SK-N-SH (cell line): ENCODE measurements around the gene KIF1A. TPM values are rescaled to one million over a fixed set of nuclear protein-coding genes. Genes with fewer than 3 reads are reported as not detected.

Experiments
- CTCF ChIA-PET: fragments of 300-600, 350-600 bp; formaldehyde crosslinking; extraction: SDS; loops from one replicate; lab custom pipeline; 2021; lab: Yijun Ruan, JAX
- POLR2A ChIA-PET: fragments of 350-600 bp; sonication (Branson Sonifier 250); formaldehyde crosslinking; extraction: SDS; loops from one replicate; lab custom pipeline; 2020; ENCODE audit warnings: antibody characterized with exemption, inconsistent platforms; lab: Yijun Ruan, JAX
- DNase-seq: peaks from one replicate; pipeline ENCODE4 v3.0.0; 2012
- H2AFZ ChIP-seq: fragments of 200-600 bp; sonication (generic); 2 replicates; pipeline ENCODE4 v1.8.1; 2016; ENCODE audit warnings: antibody characterized with exemption, mild to moderate bottlenecking, low read depth
- H3F3A ChIP-seq: fragments of 200-600 bp; sonication (generic); replicated peaks from 2 replicates; pipeline ENCODE3; 2016; ENCODE audit warnings: antibody characterized with exemption, mild to moderate bottlenecking; ENCODE audit not compliant: insufficient read depth
- H3K27ac ChIP-seq, 2 experiments: fragments of 200-500 bp in 1 of 2; fragments of 200-600 bp in 1 of 2; sonication (Bioruptor generic) in 1 of 2; sonication (generic), shearing (Covaris generic) in 1 of 2; 2 replicates each; pipeline versions ENCODE4 v1.5.1 to v1.6.1; 2014 to 2016; ENCODE audit warnings: low read depth in 2 of 2, inconsistent platforms in 1 of 2, low read length in 1 of 2, mild to moderate bottlenecking in 1 of 2, mixed read lengths in 1 of 2
- H3K27me3 ChIP-seq: fragments of 200-600 bp; sonication (generic), shearing (Covaris generic); 2 replicates; pipeline ENCODE4 v1.6.1; 2016; ENCODE audit warnings: mixed run types; ENCODE audit not compliant: insufficient read depth
- H3K36me3 ChIP-seq, 2 experiments: fragments of 200-500 bp in 1 of 2; fragments of 200-600 bp in 1 of 2; sonication (Bioruptor generic) in 1 of 2; sonication (generic) in 1 of 2; replicated peaks in 1 of 2; 2 replicates each; pipeline versions ENCODE3 to v1.5.1; 2014 to 2016; ENCODE audit warnings: low read length in 1 of 2, mild to moderate bottlenecking in 1 of 2; ENCODE audit not compliant: insufficient read depth in 2 of 2, control insufficient read depth in 1 of 2
- H3K4me1 ChIP-seq, 2 experiments: fragments of 200-500 bp in 1 of 2; fragments of 200-600 bp in 1 of 2; sonication (Bioruptor generic) in 1 of 2; sonication (generic), shearing (Covaris generic) in 1 of 2; 2 replicates each; pipeline versions ENCODE4 v1.5.1 to v1.6.1; 2014 to 2016; ENCODE audit warnings: low read depth in 1 of 2, low read length in 1 of 2, mixed run types in 1 of 2; ENCODE audit not compliant: insufficient read depth in 2 of 2, control insufficient read depth in 1 of 2
- H3K4me2 ChIP-seq: fragments of 200-600 bp; sonication (generic), shearing (Covaris generic); 2 replicates; pipeline ENCODE4 v1.6.1; 2017; ENCODE audit warnings: mixed run types
- H3K4me3 ChIP-seq, 2 experiments: fragments of 200-500 bp in 1 of 2; fragments of 200-600 bp in 1 of 2; sonication (Bioruptor generic) in 1 of 2; sonication (generic), shearing (Covaris generic) in 1 of 2; 2 replicates each; pipeline versions ENCODE4 v1.5.1 to v1.8.1; 2014 to 2016; ENCODE audit warnings: low read depth in 2 of 2, inconsistent platforms in 1 of 2, low read length in 1 of 2, mild to moderate bottlenecking in 1 of 2, mixed read lengths in 1 of 2, moderate library complexity in 1 of 2
- H3K79me2 ChIP-seq: fragments of 200-600 bp; sonication (generic); 2 replicates; pipeline ENCODE4 v1.8.1; 2017; ENCODE audit warnings: mild to moderate bottlenecking; ENCODE audit not compliant: insufficient read depth
- H3K9ac ChIP-seq: fragments of 200-600 bp; sonication (generic); 2 replicates; pipeline ENCODE4 v1.6.1; 2017; ENCODE audit warnings: mixed run types
- H3K9me2 ChIP-seq: fragments of 200-600 bp; sonication (generic); 2 replicates; pipeline ENCODE4 v1.6.1; 2017; ENCODE audit warnings: mixed run types
- H3K9me3 ChIP-seq: fragments of 200-600 bp; sonication (generic); 2 replicates; pipeline ENCODE4 v1.6.1; 2017; ENCODE audit warnings: mixed run types, mild to moderate bottlenecking, moderate library complexity
- H4K20me1 ChIP-seq: fragments of 200-600 bp; sonication (generic); 2 replicates; pipeline ENCODE4 v1.6.1; 2017; ENCODE audit warnings: mild to moderate bottlenecking, mixed run types; ENCODE audit not compliant: insufficient read depth
- CHD2 ChIP-seq: fragments of 150-350 bp; IDR thresholded peaks from 2 replicates; pipeline ENCODE4 v1.6.1; 2018; ENCODE audit warnings: low read length; ENCODE audit not compliant: partially characterized antibody
- ELF1 ChIP-seq: IDR thresholded peaks from 2 replicates; pipeline ENCODE4 v1.4.0; 2012
- EZH2phosphoT487 ChIP-seq: fragments of 200-600 bp; sonication (generic); IDR thresholded peaks from 2 replicates; pipeline ENCODE4 v1.6.1; 2017; ENCODE audit warnings: low read depth, mixed run types, mild to moderate bottlenecking, antibody characterized with exemption, moderate library complexity, borderline replicate concordance
- FOXM1 ChIP-seq: IDR thresholded peaks from 2 replicates; pipeline ENCODE4 v1.4.0; 2012; ENCODE audit warnings: low read depth, mild to moderate bottlenecking
- GATA2 ChIP-seq: sonication (generic); formaldehyde crosslinking; IDR thresholded peaks from 2 replicates; pipeline ENCODE4 v1.5.0; 2020; ENCODE audit warnings: mild to moderate bottlenecking, missing genetic modification reagents
- JUND ChIP-seq: IDR thresholded peaks from 2 replicates; pipeline ENCODE4 v1.4.0; 2012
- MEF2A ChIP-seq: IDR thresholded peaks from 2 replicates; pipeline ENCODE4 v1.4.0; 2012; ENCODE audit warnings: low read depth, borderline replicate concordance
- POLR2AphosphoS5 ChIP-seq: IDR thresholded peaks from 2 replicates; pipeline ENCODE4 v1.6.1; 2012; ENCODE audit warnings: low read depth, low read length
- RCOR1 ChIP-seq: fragments of 150-350 bp; IDR thresholded peaks from 2 replicates; pipeline ENCODE4 v1.6.1; 2017; ENCODE audit warnings: antibody characterized with exemption, low read length
- RFX5 ChIP-seq: IDR thresholded peaks from 2 replicates; pipeline ENCODE4 v1.6.1; 2012; ENCODE audit warnings: mild to moderate bottlenecking, improper control_type of control experiment, low read length
- RXRA ChIP-seq: IDR thresholded peaks from 2 replicates; pipeline ENCODE4 v1.4.0; 2012; ENCODE audit warnings: low read depth, mild to moderate bottlenecking, borderline replicate concordance
- SIN3A ChIP-seq: IDR thresholded peaks from 2 replicates; pipeline ENCODE4 v1.6.1; 2012; ENCODE audit warnings: low read depth, mild to moderate bottlenecking, low read length, moderate library complexity, borderline replicate concordance
- TAF1 ChIP-seq: IDR thresholded peaks from 2 replicates; pipeline ENCODE4 v1.6.1; 2012; ENCODE audit warnings: low read depth, mild to moderate bottlenecking, low read length, moderate library complexity, borderline replicate concordance
- TEAD4 ChIP-seq: IDR thresholded peaks from 2 replicates; pipeline ENCODE4 v1.4.0; 2012; ENCODE audit warnings: mild to moderate bottlenecking, borderline replicate concordance; ENCODE audit not compliant: insufficient read depth
- WGBS: methylation state at CpG from one replicate; pipeline ENCODE4 v1.1.6; 2017; ENCODE audit warnings: low lambda C conversion rate; 5-methylcytosine and 5-hydroxymethylcytosine counted together
- polyA plus RNA-seq, 3 experiments: library from polyadenylated mRNA; depleted of rRNA; stranded (reverse); fragments of >200 nt; gene quantifications; 2 replicates each; pipeline ENCODE4 v1.2.3, GENCODE V29; 2012
- TF ChIP-seq, protein P1 (sequence below): IDR thresholded peaks from 2 replicates; pipeline ENCODE4 v1.4.0; 2012; ENCODE audit warnings: low read depth, borderline replicate concordance
- TF ChIP-seq, protein P2 (sequence below): IDR thresholded peaks from 2 replicates; pipeline ENCODE4 v1.6.1; 2012; ENCODE audit warnings: mild to moderate bottlenecking, low read depth, low read length, moderate library complexity

The KIF1A gene
- polyA plus RNA-seq, 1 of the 3 experiments (the other 2 are of a cell fraction) = 0.21 TPM

GRCh38 chr2:240722376-240722775 lies 97.6 kb downstream of the KIF1A start:
- POLR2A ChIA-PET = interaction anchor here (0.5 kb wide), 1 partner anchor 118 kb away, joined by 3 read pairs; no protein-coding TSS in a partner anchor
- no CpG with 5 or more reads among the region's 16 CpGs for WGBS
- no peaks in the 10 kb centered on the region for H3F3A ChIP-seq
- no peak overlapping the region for H3K27ac ChIP-seq
- CTCF ChIA-PET = interaction anchor here (1.9 kb wide), 1 partner anchor 119 kb away, joined by 4 read pairs; no protein-coding TSS in a partner anchor
- no peak overlapping the region for H3K4me3 ChIP-seq
- peaks cover 0 to under 1% of the 10 kb centered on the region in 2 experiments; a peak in 1 of 4 replicates for H3K4me1 ChIP-seq
- H3K9ac ChIP-seq = no peak overlapping the region
- no peaks in the 10 kb centered on the region for H4K20me1 ChIP-seq
- no peaks in the 10 kb centered on the region for H3K79me2 ChIP-seq
- TF ChIP-seq ELF1 = no peak
- no peak for TF ChIP-seq POLR2AphosphoS5
- TF ChIP-seq TAF1 = no peak
- no peak for TF ChIP-seq CHD2
- no peak for TF ChIP-seq JUND
- TF ChIP-seq SIN3A = no peak
- TF ChIP-seq GATA2 (CRISPR knock-in tag) = no peak
- TF ChIP-seq, protein P1, sequence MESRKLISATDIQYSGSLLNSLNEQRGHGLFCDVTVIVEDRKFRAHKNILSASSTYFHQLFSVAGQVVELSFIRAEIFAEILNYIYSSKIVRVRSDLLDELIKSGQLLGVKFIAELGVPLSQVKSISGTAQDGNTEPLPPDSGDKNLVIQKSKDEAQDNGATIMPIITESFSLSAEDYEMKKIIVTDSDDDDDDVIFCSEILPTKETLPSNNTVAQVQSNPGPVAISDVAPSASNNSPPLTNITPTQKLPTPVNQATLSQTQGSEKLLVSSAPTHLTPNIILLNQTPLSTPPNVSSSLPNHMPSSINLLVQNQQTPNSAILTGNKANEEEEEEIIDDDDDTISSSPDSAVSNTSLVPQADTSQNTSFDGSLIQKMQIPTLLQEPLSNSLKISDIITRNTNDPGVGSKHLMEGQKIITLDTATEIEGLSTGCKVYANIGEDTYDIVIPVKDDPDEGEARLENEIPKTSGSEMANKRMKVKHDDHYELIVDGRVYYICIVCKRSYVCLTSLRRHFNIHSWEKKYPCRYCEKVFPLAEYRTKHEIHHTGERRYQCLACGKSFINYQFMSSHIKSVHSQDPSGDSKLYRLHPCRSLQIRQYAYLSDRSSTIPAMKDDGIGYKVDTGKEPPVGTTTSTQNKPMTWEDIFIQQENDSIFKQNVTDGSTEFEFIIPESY = no peak
- no peak for TF ChIP-seq TEAD4
- TF ChIP-seq, protein P2, sequence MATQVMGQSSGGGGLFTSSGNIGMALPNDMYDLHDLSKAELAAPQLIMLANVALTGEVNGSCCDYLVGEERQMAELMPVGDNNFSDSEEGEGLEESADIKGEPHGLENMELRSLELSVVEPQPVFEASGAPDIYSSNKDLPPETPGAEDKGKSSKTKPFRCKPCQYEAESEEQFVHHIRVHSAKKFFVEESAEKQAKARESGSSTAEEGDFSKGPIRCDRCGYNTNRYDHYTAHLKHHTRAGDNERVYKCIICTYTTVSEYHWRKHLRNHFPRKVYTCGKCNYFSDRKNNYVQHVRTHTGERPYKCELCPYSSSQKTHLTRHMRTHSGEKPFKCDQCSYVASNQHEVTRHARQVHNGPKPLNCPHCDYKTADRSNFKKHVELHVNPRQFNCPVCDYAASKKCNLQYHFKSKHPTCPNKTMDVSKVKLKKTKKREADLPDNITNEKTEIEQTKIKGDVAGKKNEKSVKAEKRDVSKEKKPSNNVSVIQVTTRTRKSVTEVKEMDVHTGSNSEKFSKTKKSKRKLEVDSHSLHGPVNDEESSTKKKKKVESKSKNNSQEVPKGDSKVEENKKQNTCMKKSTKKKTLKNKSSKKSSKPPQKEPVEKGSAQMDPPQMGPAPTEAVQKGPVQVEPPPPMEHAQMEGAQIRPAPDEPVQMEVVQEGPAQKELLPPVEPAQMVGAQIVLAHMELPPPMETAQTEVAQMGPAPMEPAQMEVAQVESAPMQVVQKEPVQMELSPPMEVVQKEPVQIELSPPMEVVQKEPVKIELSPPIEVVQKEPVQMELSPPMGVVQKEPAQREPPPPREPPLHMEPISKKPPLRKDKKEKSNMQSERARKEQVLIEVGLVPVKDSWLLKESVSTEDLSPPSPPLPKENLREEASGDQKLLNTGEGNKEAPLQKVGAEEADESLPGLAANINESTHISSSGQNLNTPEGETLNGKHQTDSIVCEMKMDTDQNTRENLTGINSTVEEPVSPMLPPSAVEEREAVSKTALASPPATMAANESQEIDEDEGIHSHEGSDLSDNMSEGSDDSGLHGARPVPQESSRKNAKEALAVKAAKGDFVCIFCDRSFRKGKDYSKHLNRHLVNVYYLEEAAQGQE = no peak
- no peak for TF ChIP-seq FOXM1
- no peak for TF ChIP-seq MEF2A
- no peak for TF ChIP-seq RCOR1
- TF ChIP-seq RFX5 = no peak
- no peak for TF ChIP-seq EZH2phosphoT487
- TF ChIP-seq RXRA = no peak
- H3K4me2 ChIP-seq = no peak overlapping the region
- H3K36me3 ChIP-seq = no peaks in the 10 kb centered on the region
- H3K27me3 ChIP-seq = no peaks in the 10 kb centered on the region
- no peak overlapping the region for H2AFZ ChIP-seq
- no peaks in the 10 kb centered on the region for H3K9me3 ChIP-seq
- no peaks in the 10 kb centered on the region for H3K9me2 ChIP-seq
- no peak for DNase-seq
